M059J (cell line): ENCODE measurements around the gene OSBPL2. TPM values are rescaled to one million over a fixed set of nuclear protein-coding genes. Genes with fewer than 3 reads are reported as not detected.
A peak's percentile ranks its signal among the peaks of the same experiment; 100 is the strongest.

Experiments used
- DNase-seq: peaks from one replicate; pipeline ENCODE4 v3.0.0-alpha.2; 2012; ENCODE audit warnings: low read depth
- total RNA-seq: library from RNA; depleted of rRNA; stranded (reverse); fragments of >200 nt; shearing (Covaris generic); gene quantifications from 2 replicates; pipeline ENCODE4 v1.2.3, GENCODE V29; 2014

The OSBPL2 gene
- total RNA-seq, 1 experiment from 2014 or later = 29.2 TPM

DNA sequence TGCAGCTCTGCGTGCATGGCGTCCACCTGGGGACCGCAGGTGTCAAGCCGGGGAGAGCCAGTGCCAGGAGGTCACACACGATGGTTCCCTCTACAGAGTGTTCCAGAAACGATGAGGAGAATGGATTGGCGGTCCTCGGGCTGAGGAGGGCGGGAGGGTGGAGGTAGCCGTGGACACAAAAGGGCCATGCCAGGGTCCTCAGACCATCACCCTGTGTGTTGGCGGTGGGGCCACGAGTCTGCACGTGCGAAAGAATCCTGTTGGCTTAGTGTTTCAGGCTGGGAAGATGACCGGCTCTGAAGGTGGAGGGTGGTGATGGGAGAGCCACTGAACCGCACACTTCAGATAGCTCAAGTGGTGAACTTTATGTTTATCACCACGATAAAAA, 31.9 kb upstream of the OSBPL2 start:
- no peak for DNase-seq

GRCh38 chr20:62208061-62208794, 30.1 kb upstream of the OSBPL2 start:
- no peak for DNase-seq

DNA sequence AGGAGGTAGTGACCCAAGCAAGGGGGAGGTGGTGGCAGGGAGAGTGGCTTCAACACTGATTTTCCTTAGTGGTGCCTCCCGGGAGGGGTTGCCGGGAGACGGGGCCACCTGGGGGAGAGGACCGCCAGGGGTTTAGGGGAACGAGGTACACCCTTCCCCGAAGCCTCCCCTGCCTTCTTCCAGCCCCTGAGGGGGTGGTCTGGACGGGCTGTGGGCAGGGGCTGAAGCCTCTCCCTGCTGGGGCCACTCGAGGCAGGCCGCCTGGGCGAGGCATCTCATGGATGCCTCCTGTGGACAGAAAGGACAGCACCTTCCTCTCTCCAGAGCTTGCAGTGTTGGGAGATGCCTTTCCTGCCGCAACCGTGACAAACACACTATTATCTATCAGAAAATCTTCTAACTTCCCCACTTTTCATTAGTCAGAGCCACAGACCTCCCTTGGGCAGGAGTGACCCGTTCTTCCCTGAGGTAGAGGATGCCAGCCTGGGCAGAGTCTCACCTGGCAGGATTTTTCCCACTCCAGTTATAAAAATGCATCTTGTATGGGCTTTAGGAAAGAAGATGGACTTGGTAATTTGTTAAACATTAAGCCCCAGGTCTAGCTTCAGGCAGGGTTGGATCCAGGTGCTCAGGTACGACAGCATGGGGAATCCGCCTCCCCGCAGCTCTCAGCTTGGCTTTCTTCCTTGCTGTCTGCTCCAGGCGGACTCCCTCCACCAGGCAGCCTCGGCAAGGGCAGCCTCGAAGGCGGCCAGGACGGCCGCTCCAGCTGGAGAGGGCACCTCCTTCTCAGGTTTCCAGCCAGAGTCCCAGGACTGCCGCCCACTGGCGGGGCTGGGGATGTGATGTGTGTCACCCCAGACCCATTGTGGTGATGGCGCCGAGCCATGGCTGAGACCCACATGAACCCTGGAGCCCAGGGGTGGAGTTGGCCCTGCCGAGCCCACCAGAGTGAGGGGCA, 29.2 kb upstream of the OSBPL2 start:
- DNase-seq = peak; percentile 76

- no peak for DNase-seq
These were observed 28.3 kb upstream of the OSBPL2 start for GRCh38 chr20:62209850-62210495.

DNA sequence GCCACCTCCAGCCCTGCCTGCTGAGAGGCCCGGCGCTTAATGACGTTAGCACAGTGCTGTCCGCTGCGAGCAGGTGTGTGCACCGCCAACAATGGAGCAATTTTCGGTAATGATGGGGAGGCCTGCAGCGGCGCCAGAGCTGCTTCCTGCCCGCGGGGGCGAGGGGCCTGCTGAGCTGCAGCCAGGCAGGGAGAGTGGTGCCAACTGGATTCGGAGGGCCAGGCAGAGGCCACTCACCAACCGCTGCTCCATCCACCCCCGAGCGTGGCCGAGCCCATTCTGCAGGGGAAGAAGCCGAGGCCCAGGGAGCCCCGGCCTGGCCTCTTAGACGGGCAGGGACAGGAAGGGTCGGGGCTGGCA, 27.8 kb upstream of the OSBPL2 start:
- no peak for DNase-seq

GRCh38 chr20:62211216-62211615, 27.1 kb upstream of the OSBPL2 start:
- DNase-seq = no peak

DNA sequence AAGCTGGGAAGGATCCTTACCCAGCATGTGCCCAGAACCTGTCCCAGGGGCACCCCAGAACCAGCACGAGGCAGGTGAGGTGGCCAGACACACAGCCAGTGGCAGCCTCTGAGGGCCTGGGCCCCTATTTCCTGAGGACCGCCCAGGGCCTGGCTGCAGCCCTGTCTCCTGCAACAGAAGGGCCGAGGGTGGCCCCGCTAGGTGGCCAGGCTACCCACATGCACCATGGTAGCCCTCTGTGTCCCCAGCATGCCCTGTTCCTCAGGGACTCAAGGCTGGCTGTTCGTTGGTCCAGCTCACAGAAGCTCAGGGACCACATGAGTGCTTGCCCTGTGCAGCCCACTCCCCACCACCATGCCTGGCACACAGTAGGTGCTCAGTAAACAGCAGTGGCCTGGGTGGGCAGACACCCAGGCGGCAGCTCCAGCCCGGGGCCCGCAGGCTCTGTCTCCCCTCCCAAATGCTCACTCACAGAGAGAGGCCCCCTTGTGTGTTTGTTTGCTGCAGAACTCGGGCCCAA, 26.5 kb upstream of the OSBPL2 start:
- no peak for DNase-seq

DNA sequence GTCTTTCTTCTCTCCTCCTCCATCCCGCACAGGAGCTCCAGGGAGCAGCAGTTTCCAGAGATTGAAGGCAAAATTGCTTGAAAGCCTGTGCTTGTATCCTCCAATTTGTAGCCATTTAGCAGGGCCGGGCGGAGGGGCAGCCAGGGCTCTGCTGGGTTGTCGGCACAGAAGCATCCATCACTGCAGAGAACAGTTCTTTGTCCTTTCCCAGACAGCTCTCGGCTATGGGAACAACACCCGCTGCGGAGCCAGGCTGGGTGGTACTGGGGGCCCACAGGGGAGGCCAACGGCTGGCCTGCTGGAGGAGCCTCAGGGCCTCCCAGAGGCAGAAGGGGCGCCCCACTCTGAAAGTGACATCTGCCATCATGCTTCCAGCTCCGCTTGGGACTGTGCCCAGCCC, 26.0 kb upstream of the OSBPL2 start:
- DNase-seq = peak; percentile 36

DNA sequence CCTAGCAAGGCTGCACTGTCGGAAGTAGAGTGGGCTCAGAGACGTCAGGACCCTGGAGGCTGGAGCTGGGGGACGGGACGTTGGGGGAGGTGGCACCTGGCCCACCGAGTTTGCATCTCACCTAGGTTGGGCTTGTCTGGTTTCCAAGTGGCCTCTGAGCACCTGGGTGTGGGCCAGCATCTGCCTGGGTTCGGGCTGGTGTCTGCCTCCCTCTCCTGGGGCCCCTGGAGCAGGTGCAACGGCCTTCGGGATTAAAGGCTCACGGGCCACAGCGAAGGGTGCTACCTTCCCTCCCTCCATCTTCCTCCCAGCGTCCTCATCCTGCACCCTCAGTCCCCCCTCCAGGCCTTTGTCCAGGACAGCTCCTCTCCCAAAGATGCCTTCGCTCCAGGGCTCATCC, 24.3 kb upstream of the OSBPL2 start:
- no peak for DNase-seq

DNA sequence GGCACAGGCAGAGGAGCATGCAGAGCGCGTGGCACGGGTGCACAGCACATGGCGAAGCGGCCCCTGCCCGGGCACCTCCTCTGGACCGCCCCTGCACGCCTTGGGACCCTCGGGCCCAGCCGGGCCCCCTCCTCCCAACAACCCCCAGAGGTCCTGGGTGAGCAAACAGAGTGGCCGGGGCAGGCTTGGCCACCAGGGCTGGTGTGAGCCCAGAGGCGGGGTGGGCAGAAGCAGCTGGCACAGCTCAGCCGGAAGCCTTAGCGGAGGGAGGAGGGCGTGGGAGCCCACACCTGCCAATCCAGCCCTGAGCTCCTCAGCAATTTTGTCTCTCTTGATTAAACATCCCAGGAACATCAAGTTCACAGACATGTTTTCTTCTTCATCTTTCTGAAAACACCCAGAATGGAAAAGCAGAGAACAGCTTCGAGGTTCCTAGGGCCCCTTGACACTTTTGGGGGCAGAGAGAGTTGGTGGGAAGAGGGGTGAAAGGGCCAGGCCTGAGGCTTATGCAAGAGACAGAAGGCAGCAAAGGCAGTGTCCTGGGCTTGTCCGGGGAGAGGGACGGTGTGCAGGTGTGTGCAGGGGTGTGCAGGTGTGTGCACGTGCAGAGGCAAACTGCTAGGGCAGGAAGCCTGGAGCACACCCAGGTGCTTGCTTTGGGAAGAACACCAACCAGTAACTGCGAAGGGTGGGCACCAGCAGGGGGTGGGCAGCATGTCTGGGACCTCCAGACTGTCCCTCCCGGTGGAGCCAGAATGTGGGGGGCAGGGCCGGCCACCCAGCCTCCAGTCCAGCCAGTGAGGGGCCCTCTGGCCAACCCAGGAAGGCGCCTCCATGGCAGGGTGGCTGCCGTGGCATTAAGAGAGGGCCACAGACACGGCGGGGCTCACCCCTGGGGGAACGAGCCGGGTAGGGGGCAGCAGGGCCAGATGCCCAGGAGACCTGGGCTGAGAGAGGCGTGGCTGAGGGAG, 23.0 kb upstream of the OSBPL2 start:
- DNase-seq = no peak

DNA sequence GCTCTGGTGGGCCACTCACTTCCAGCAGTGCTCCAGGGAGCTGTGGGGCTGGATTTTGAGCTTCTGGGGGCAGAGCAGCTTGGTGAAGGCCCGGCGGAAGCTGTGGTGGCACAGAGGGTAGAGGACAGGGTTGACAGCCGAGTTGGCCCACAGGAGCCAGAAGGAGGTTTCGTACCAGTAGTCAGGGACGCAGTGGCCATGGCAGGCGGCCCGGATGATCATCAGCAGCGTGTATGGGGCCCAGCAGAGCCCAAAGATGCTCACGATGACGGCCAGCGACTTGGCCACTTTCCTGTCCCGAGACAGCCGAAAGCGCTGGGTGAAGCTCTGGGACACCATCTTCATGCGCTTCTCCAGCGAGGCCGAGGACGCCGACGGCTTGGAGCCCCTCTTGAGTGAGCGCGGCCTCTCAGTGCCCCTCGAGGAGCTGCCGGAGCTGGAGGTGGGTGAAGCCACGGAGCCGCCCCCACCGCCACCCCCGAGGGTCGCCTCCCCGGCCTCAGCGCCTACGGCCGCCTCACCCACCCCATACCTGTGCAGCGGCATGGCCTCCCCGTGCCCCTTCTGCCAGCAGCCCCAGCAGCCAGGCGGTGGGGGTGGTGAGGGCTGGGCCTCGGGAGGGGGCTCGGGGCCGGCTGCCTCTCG, 22.2 kb upstream of the OSBPL2 start:
- no peak for DNase-seq

GRCh38 chr20:62216636-62217566, 21.4 kb upstream of the OSBPL2 start:
- no peak for DNase-seq

- DNase-seq = no peak
These were observed 20.2 kb upstream of the OSBPL2 start for GRCh38 chr20:62217913-62218773.

DNA sequence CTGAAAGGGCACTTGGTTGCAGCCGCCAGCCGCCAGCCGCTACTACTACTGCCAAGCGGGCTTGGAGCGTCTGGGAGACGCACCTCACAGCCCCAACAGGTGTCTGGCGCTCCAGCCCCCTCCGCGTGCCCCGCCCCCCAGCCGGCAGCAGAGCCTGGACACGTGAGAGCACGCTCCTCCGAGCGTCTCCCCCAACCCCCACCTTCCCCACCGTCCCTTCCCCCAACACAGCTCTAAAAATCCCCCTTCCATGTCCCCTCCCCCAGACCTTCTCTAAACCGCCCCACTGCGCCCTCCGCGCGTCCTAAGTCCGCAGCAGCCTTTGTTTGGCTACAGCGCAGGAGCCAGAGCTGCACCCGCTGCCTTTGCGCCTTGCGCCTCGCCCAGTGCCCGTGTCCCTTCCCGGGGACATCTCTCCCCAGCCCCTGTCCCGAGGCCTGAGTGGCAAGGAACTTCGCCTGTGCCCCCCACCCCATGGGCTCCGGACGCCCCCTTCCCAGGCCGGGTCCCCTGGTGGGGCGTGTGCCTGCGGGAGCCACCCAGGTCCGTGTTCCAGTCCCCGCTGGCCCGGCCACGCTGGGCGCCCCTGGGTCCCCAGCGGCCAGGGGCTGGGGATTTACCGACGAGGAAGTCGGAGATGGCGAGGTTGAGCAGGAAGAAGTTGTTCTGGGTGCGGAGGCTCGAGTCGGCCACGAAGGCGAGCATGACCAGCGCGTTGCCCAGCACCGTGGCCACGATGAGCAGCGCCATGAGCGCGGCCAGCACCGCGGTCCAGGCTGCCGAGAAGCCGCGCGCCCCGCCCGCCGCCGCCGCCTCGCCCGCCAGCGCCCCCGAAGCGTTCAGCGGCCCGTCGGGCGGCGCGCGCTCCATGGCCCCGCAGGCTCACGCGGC, 19.0 kb upstream of the OSBPL2 start:
- DNase-seq = no peak

GRCh38 chr20:62219992-62220665, 18.2 kb upstream of the OSBPL2 start, which contains the start of gene HRH3:
Gene HRH3 (minus strand): TSS chr20:62220278. CDS start chr20:62219970, 308 bp downstream.
- peak; percentile 28 for DNase-seq

DNA sequence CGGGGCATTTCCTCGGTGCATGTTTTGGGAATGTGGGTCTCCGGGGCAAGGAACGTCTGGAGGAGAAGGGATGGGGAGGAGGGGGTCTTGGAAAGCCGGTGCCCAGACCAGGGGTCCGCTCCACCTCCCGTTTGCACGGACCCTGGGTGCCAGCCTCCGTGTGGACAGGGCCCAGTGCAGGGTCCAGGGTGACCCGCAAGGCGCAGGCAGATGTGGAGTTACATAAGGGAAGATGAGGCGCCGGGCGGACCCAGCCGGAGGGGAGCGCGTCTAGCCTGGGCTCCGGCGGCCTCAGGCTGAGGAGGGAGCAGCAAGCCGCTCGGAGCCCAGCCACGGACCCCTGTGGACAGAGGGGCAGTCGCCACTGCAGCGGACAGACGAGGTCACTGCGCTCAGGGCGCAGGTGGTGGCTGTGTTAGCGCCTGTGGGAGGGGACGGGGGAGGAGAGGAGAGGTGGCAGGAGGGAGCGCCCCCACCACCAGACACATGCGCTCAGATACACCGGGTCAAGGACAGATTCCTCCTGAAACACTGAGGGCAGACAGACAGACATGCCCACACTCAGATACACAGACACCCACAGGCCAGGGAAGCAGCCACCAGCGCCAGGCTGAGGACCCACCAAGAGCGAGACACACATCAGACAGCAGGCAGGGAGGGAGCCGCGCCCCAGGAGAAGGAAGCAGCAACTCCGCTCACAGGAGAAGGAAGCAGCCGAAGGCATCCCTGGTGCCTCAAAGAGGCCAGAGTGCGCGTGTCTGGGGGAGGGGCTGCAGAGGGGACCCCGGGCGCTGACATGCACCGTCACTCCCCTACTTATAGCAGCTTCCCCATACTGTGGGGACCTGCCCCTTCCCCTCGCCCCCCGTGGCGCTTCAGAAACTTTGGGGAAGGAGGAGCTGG, 17.4 kb upstream of the OSBPL2 start:
- no peak for DNase-seq
